Mucosa of rectum (tissue), 2 donors: ENCODE measurements around the gene MARK3.

Experiments
- H3K27ac ChIP-seq, 2 donors: one replicate each; pipeline ENCODE4 v1.7.0; 2013; ENCODE audit warnings: inconsistent platforms in 2 of 2, low read depth in 2 of 2, low read length in 2 of 2
- H3K27me3 ChIP-seq, 2 donors: one replicate each; pipeline ENCODE4 v1.7.0; 2013; ENCODE audit warnings: low read length in 2 of 2; ENCODE audit not compliant: control insufficient read depth in 2 of 2, insufficient read depth in 2 of 2
- H3K36me3 ChIP-seq, 2 donors: one replicate each; pipeline ENCODE4 v1.7.0; 2013; ENCODE audit warnings: low read length in 2 of 2; ENCODE audit not compliant: control insufficient read depth in 2 of 2, insufficient read depth in 2 of 2
- H3K4me1 ChIP-seq, 2 donors: one replicate each; pipeline ENCODE4 v1.7.0; 2013; ENCODE audit warnings: low read length in 2 of 2, mild to moderate bottlenecking in 1 of 2; ENCODE audit not compliant: control insufficient read depth in 2 of 2, insufficient read depth in 2 of 2
- H3K4me3 ChIP-seq, 2 donors: one replicate each; pipeline ENCODE4 v1.7.0; 2013; ENCODE audit warnings: low read length in 2 of 2
- H3K9ac ChIP-seq, 2 donors: one replicate each; pipeline ENCODE4 v1.7.0; 2013; ENCODE audit warnings: low read length in 2 of 2, low read depth in 1 of 2, mild to moderate bottlenecking in 1 of 2
- H3K9me3 ChIP-seq, 2 donors: one replicate each; pipeline ENCODE4 v1.7.0; 2013; ENCODE audit warnings: low read length in 2 of 2; ENCODE audit not compliant: control insufficient read depth in 2 of 2
- donor health status: healthy.
- donor health status: Normal muscosa, but diverticular disease.

MARK3 gene

DNA sequence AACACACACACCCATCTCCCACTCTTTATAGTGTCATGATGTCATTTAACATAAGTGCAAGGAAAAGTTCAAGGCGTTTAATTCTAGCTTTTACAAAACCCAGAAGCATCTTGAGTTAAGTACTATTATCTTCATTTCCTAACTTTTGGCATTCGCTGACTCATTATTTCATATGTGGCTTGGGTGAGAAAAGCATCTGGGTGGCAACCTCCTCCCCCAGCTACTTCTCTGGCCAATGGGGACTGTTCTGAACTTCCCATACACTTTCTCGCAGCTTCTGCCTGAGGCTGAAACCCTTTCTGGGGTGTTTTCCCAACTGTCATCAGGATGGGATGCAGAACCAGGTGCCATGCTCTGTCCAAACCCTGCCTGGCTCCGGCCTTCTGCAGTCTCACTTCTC is 2.8 kb upstream of the MARK3 start:
- no peaks in the 10 kb centered on the region for H3K27me3 ChIP-seq
- no peak overlapping the region for H3K9ac ChIP-seq
- H3K4me3 ChIP-seq: no peak overlapping the region
- H3K36me3 ChIP-seq: no peaks in the 10 kb centered on the region
- H3K4me1 ChIP-seq: peaks cover 12 to 17% of the 10 kb centered on the region in 2 donors
- H3K9me3 ChIP-seq: no peaks in the 10 kb centered on the region
- H3K27ac ChIP-seq: no peak overlapping the region

DNA sequence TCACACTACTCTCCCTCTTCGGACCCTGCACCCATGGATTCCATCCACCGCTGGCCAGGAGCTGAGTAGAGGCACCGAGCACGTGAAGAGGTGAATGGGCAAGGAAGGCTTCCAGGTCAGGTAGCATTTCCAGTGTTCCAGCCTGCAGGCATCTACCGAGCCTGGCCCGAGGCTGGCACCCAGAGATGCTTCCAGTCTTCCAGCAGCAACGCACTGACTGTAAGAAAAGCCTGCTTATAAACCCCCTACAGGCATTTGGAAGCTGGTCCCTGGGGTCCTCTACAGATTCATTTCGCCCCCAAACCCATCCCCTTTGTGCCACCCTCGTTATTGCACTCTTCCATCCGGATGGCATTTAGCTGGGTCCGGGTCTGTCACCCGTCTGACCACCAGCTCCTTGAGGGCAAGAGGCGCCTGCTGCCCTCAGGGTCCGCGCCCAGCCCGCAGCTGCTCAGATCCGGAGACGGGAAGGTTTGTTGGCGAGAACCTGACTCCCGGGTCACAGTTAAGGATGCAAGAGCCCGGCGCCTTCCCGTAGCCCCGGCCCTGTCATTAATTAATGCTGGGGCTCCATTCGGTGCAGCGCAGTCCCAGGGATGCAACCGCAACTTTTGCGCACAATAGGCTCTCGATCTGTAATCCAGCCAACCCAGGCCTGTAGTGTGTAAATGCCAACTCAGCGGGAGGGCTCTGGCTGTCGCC is 614 bp upstream of the MARK3 start:
- peak overlapping the region; percentile 85 to 98 for H3K4me3 ChIP-seq
- no peaks in the 10 kb centered on the region for H3K27me3 ChIP-seq
- peak overlapping the region; percentile 98 to 99 for H3K27ac ChIP-seq
- H3K4me1 ChIP-seq: peaks cover 19 to 27% of the 10 kb centered on the region in 2 donors
- H3K36me3 ChIP-seq: no peaks in the 10 kb centered on the region
- no peaks in the 10 kb centered on the region for H3K9me3 ChIP-seq
- H3K9ac ChIP-seq: peak overlapping the region; percentile 52 to 98

DNA sequence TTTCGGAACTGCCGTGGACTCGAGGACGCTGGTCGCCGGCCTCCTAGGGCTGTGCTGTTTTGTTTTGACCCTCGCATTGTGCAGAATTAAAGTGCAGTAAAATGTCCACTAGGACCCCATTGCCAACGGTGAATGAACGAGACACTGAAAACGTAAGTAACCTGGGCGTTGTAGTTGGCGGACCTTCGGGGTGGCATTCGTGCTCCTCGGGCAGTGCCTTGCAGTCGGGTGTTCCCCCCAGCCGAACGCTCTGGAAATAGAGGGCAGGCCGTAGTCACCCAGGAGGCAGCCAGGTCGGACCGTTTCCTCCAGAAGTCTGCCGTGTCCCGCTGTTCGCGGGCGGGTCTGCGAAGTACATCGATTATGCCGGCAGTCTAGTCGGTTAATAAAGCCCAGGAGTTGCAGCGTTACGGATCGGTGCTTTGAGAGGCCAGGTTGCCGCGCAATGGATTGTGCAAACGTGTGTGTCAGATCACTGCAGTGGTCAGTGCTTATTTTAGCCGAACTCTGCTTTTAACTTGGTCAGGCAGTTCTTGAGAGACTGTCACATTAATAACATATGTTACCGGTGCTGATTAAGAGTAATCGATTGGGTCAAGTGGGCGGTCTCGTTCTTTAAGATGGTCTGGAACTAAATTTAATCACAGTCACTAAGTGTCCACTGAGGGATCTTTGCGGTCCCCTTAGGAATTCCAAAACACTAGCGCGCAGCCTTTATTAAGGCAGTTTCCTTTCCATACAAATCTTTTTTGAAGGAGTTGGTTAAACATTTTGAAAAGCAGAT is 906 bp downstream of the MARK3 start:
- H3K27ac ChIP-seq: peak overlapping the region; percentile 98 to 99
- peak overlapping the region; percentile 85 to 98 for H3K4me3 ChIP-seq
- no peaks in the 10 kb centered on the region for H3K27me3 ChIP-seq
- peak overlapping the region; percentile 91 to 98 for H3K9ac ChIP-seq
- no peaks in the 10 kb centered on the region for H3K36me3 ChIP-seq
- no peaks in the 10 kb centered on the region for H3K9me3 ChIP-seq
- peaks cover 19 to 27% of the 10 kb centered on the region in 2 donors for H3K4me1 ChIP-seq

DNA sequence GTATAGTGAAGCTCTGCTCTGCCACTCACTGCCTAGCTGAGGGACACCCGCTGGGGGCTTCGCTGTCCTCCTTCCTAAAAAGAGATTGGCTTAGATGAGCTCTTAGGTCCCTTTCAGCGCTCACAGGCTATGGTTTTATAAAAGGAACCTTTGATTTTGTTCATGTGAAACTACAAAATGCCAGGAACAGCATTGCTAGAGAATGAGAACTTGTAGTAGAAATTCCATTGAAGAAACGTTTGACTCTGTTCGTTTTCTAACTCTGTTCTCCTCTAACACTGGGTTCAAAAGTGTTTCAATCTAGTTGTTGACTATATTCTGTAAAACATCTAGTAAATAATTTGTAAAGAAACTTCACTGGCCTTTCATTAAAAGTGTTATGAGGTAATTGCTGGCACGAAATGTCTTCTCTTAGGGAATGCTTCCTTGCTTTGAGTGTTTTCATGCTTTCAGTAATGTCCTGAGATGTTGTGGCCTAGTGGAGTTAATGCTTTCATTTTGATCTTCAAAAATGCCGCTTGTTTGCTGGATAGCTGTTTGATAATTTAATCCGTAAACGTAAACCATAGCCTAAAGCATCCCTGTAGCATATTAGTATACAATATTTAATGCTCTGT is 1.6 kb downstream of the MARK3 start:
- peaks cover 19 to 27% of the 10 kb centered on the region in 2 donors for H3K4me1 ChIP-seq
- no peaks in the 10 kb centered on the region for H3K36me3 ChIP-seq
- peak overlapping the region; percentile 98 to 99 for H3K27ac ChIP-seq
- H3K27me3 ChIP-seq: no peaks in the 10 kb centered on the region
- H3K4me3 ChIP-seq: peak overlapping the region; percentile 85 to 98
- peak overlapping the region; percentile 91 to 98 for H3K9ac ChIP-seq
- no peaks in the 10 kb centered on the region for H3K9me3 ChIP-seq

DNA sequence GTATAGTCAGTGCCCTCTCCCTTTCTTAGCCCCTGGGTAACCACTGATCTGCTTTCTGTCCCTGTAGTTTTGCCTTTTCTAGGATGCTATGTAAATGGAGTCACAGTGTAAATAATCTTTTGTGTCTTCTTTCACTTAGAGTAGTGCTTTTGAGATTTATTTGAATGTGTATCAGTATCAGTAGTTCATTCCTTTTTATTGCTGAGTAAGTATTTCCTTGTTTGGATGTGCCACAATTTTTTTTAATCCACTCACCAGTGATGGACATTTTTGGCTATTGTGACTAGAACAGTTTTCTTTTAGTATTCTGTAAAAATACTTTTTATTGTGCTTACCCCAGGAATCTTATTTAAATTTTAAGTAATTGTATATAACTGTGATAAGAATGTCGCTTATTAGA is 3.4 kb downstream of the MARK3 start:
- Histone ChIP-seq H3K27ac (no peak overlapping the region), H3K36me3 (no peaks in the 10 kb centered on the region), H3K9ac (no peak overlapping the region), H3K4me1 (peaks cover 23 to 29% of the 10 kb centered on the region in 2 donors), H3K27me3 (no peaks in the 10 kb centered on the region), H3K4me3 (peak overlapping the region in 1 of 2 donors; percentile 44), H3K9me3 (no peaks in the 10 kb centered on the region)

DNA sequence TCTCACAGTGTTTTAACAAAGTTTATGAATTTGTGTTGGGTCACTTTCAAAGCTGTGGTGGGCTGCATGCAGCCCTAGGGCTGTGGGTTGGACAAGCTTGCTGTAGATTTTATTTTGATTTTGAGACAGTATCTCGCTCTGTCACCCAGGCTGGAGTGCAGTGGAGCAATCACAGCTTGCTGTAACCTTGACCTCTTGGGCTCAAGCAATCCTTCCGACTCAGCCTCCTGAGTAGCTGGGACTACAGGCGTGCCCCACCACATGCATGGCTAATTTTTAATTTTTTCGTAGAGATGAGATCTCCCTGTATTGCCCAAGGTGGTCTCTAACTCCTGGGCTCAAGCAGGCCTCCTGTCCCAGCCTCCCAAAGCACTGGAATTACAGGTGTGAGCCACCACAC is 5.4 kb downstream of the MARK3 start:
- Histone ChIP-seq H3K4me3 (no peak overlapping the region), H3K36me3 (no peaks in the 10 kb centered on the region), H3K4me1 (peaks cover 26% of the 10 kb centered on the region in 2 donors), H3K27ac (no peak overlapping the region), H3K27me3 (no peaks in the 10 kb centered on the region), H3K9ac (no peak overlapping the region), H3K9me3 (no peaks in the 10 kb centered on the region)

DNA sequence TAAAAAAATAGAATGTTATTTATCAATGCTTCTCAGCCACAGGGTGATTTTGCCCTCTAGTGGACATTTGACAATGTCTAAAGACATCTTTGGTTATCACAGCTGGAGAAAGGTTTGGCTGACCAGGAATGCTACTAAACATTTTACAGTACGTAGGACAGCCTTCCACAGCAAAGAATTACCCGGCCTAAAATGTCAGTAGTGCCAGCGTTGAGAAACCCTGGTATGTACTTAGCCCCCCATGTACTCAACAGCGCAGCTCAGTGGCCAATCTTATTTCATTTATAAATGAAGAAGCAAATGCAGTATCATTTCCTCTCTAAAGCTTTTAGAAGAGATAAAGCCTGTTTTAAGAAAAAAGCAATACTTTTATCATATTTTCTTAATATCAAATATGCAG is 5.8 kb downstream of the MARK3 start:
- H3K9me3 ChIP-seq: no peaks in the 10 kb centered on the region
- peaks cover 26% of the 10 kb centered on the region in 2 donors for H3K4me1 ChIP-seq
- H3K27ac ChIP-seq: no peak overlapping the region
- no peak overlapping the region for H3K9ac ChIP-seq
- H3K36me3 ChIP-seq: no peaks in the 10 kb centered on the region
- no peak overlapping the region for H3K4me3 ChIP-seq
- H3K27me3 ChIP-seq: no peaks in the 10 kb centered on the region

DNA sequence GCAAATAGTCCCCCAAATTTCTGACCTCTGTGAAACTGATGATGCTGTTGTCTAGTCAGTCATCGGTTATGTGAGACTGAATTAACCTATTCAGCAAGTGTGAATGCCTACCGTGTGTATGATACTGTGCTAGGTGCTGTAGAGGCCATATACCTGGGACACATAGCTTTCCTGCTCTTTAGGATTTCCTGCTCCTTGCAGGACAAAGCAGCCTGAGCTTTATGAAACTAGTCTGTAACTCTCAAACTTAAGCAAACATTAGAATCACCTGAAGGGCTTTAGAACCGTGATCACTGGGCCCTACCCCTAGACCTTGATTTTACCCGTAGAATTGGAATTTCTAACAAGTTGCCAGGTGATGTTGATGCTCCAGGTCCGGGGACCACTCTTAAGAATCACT is 6.9 kb downstream of the MARK3 start:
- Histone ChIP-seq H3K36me3 (no peaks in the 10 kb centered on the region), H3K27ac (no peak overlapping the region), H3K9me3 (no peaks in the 10 kb centered on the region), H3K4me1 (peaks cover 16 to 21% of the 10 kb centered on the region in 2 donors), H3K4me3 (no peak overlapping the region), H3K9ac (no peak overlapping the region), H3K27me3 (no peaks in the 10 kb centered on the region)

DNA sequence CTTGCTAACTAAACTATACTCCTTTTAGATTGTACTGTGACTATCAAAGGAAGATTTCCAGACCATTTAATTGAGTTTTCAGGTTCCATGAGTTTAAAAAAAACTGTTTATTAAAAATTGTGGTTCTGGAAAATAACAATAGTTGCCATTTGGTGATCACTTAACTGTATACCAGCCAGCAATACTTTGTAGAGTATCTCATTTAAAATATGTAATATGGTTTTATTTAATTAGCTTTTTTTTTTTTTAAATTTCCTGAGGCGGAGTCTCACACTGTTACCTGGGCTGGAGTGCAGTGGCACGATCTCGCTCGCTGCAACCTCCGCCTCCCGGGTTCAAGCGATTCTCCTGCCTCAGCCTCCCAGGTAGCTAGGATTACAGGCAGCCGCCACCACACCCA is 7.4 kb downstream of the MARK3 start:
- H3K27ac ChIP-seq: no peak overlapping the region
- H3K9me3 ChIP-seq: no peaks in the 10 kb centered on the region
- H3K36me3 ChIP-seq: no peaks in the 10 kb centered on the region
- H3K27me3 ChIP-seq: no peaks in the 10 kb centered on the region
- no peak overlapping the region for H3K4me3 ChIP-seq
- H3K4me1 ChIP-seq: peaks cover 14 to 21% of the 10 kb centered on the region in 2 donors
- no peak overlapping the region for H3K9ac ChIP-seq

DNA sequence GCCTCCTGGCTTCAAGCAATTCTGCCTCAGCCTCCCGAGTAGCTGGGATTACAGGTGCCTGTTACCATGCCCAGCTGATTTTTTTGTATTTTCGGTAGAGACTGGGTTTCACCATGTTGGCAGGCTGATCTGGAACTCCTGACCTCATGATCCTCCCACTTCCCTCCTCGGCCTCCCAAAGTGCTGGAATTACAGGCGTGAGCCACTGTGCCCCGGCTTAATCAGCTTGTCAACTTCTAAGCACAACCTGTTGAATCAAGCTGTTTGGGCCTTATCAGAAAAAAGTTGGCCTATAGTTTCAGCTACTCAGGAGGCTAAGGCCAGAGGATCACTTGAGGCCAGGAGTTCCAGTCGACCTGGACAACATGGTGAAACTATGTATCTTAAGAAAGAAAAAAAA is 7.9 kb downstream of the MARK3 start:
- Histone ChIP-seq H3K9me3 (no peaks in the 10 kb centered on the region), H3K4me3 (no peak overlapping the region), H3K36me3 (no peaks in the 10 kb centered on the region), H3K4me1 (peaks cover 12 to 19% of the 10 kb centered on the region in 2 donors), H3K27me3 (no peaks in the 10 kb centered on the region), H3K9ac (no peak overlapping the region), H3K27ac (no peak overlapping the region)
